Measurements from ENCODE around the gene MALSU1.

The MALSU1 gene

GRCh38 chr7:23298885-23299769 lies at the start of gene MALSU1:
Gene MALSU1, plus strand, starts transcription at chr7:23299339. Its CDS starts 14 bp downstream, at chr7:23299353.
- peak; percentile 98 for DNase-seq (ENCODE audit: low spot score)

GRCh38 chr7:23249486-23249885 lies 49.7 kb upstream of the MALSU1 start:
- no peak for DNase-seq (ENCODE audit: low spot score)

- DNase-seq (ENCODE audit: low spot score), result no peak
Observed at GRCh38 chr7:23254051-23254681, 45.0 kb upstream of the MALSU1 start.

GRCh38 chr7:23256731-23257130 lies 42.4 kb upstream of the MALSU1 start:
- DNase-seq (ENCODE audit: low spot score), result no peak

DNA sequence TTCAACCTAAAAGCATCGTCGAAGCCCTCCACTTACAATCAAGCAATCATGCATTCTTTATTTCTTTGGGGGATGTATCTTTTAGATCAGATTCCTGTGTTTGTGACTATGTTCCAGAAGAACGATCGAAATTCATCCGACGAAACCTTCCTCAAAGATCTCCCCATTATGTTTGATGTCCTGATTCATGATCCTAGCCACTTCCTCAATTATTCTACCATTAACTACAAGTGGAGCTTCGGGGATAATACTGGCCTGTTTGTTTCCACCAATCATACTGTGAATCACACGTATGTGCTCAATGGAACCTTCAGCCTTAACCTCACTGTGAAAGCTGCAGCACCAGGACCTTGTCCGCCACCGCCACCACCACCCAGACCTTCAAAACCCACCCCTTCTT lies 38.8 kb upstream of the MALSU1 start:
- DNase-seq (ENCODE audit: low spot score), result no peak

DNA sequence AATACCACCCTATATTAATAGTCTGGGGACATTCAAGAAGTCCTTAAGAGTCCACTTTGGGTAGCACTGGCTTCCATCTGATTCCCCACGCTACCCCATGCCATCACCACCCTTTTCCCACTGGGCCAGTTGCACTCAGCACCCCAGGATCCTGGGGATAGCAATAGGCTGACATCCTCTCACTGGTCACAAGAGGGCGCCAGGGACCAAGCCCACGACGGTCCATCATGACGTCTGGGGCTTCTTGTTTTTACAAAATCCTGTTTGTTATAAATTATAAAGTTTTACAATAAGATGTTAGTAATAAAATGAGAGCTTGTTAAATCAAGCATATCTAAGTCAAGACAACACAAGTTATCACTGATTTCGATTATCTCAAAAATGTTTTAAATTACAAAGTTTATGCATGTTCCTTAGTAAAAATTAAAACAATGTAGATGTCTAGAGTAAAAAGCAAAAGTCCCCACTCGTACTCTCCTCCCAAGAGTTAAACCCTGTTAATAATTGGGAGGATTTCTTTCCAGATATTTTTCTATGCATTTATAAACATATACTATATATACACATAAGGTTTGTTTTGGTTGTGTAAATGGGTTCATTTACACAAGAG lies 37.2 kb upstream of the MALSU1 start:
- peak; percentile 29 for DNase-seq (ENCODE audit: low spot score)

GRCh38 chr7:23264916-23265458 lies 34.2 kb upstream of the MALSU1 start:
- DNase-seq (ENCODE audit: low spot score), result no peak

GRCh38 chr7:23266918-23267317 lies 32.2 kb upstream of the MALSU1 start:
- no peak for DNase-seq (ENCODE audit: low spot score)

DNA sequence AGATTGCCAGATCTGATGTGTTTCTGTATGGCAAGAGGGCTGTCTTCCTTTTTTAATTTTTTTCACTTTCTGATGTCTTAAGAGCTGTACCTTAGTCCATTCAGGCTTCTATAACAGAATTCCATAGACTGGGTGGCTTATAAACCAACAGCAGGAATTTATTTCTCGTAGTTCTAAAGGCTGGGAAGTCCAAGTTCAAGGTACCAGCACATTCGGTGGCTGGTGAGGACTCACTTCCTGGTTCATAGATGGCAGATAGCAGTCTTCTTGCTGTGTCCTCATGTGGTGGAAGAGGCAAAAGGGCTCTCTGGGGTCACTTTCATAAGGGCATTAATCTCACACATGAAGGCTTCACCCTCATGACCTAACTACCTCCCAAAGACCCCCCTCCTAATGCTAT lies 31.8 kb upstream of the MALSU1 start:
- DNase-seq (ENCODE audit: low spot score), result no peak

DNA sequence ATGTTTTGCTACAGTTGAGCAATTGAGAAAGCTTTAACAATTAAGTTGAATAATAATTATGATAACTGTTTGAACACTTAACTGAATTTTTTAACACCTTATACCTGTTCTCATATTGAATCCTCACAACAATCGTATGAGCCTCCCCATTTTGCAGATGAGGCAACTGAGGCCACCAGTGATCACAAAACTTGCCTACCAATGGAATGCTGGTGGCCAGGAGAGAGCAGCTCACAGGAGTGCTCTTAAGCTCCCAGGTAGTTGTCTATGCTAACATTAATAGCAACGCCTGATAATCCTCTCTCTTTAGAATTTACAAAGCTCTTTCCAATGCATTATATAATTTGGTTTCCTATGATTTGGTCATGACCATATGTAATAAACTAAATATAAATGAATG lies 31.0 kb upstream of the MALSU1 start:
- no peak for DNase-seq (ENCODE audit: low spot score)

DNA sequence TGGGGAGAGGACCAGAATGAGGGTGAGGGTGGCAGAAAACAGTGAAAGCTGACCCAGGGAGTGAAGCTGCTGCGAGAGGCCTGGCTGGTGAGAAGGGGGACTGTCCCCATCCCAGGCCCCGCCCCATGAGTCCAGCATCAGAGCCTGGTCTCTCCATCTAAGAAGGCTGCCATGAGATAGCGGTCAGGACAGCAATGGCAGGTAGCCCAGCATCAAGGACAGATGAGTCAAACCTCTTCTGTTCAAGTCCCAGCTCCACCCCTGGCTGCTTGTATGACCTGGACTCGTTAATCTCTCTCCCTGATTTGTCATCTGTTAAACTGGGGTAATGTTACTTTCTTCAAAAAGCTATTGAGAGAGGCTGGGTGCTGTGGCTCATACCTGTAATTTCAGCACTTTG lies 30.4 kb upstream of the MALSU1 start:
- no peak for DNase-seq (ENCODE audit: low spot score)

GRCh38 chr7:23272275-23272674 lies 26.9 kb upstream of the MALSU1 start:
- DNase-seq (ENCODE audit: low spot score), result no peak

- no peak for DNase-seq (ENCODE audit: low spot score)
Observed at GRCh38 chr7:23273141-23273599, 26.0 kb upstream of the MALSU1 start.

GRCh38 chr7:23275912-23276311 lies 23.2 kb upstream of the MALSU1 start:
- DNase-seq (ENCODE audit: low spot score), result no peak

DNA sequence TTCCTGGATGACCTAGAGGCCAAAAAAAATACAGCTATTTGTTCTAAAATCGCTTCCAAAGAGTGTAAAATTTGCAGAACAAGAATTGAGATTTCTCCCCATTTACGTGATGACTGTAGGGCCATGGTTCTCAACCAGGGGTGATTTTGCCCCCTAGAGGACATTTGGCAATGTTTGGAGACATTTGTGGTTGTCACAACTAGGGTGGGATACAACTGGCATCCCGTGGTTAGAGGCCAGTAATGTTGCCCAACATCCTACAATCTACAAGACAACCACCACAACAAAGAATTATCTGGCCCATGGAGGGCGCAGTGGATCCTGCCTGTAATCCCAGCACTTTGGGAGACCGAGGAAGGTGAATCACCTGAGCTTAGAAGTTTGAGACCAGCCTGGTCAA lies 22.8 kb upstream of the MALSU1 start:
- no peak for DNase-seq (ENCODE audit: low spot score)

GRCh38 chr7:23276947-23277346 lies 22.2 kb upstream of the MALSU1 start:
- DNase-seq (ENCODE audit: low spot score), result no peak

DNA sequence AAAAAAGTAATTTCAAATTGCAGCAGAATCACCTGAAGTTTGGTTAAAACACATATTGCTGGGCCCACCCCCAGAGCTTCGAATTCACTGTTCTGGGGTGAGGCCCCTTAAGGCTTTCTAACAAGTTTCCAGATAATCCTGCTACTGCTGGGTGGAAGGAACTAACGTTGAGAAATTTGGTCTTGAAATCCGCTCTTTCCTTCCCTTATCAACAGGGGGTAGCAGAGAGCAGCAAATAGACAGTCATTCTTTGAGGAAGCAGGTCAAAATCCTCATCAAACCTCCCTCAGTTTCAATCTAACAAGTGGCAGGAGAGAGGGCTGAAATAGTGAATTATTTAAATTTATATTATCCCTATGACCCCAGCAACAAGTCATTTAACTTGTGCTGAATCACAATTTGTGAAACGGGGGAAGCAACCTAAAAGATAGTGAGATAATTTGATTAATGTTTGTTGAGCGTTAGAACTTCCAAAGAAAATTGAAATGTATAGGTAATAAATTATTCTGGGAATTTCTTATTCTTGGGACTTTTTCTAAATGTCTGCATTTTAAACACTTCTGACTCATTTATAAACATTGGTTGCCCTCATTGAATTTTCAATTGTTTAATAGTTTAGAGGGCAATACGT lies 21.7 kb upstream of the MALSU1 start:
- DNase-seq (ENCODE audit: low spot score), result peak; percentile 24

GRCh38 chr7:23279819-23280525 lies 19.2 kb upstream of the MALSU1 start:
- DNase-seq (ENCODE audit: low spot score), result no peak

DNA sequence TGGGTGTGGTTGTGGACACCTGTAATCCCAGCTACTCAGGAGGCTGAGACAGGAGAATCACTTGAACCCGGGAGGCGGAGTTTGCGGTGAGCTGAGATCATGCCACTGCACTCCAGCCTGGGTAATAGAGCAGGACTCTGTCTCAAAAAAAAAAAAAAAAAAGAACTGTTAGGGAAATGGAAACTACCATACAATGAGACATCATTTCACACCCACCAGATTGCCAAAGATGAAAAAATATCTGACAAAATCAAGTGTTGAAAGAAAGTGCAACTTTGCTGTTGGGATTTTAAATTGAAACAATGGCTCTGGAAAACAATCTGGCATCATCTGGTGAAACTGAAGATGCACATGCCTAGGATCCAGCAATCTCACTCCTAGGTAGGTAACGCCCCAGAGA lies 16.1 kb upstream of the MALSU1 start:
- no peak for DNase-seq (ENCODE audit: low spot score)

DNA sequence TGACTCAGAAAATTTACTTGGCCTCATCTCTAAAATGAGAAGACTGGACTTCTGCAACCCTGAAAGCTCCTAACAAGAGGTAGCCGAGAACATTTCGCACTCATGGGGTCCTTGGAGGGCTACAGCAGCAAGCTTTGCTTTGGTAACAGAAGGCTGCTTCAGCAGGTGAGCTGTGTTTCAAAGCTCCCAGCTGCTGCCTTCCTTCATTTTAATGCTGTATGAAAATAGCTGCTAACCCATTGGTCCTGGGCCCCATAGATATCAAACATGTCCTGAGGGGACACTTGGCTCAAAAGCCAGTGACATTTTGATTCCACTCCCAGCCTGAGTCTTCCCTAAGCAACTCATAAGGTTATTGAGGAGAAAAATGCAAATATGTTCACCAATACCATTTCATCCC lies 14.3 kb upstream of the MALSU1 start:
- DNase-seq (ENCODE audit: low spot score), result no peak

All from putamen (tissue), 1 donor.